K562 (cell line): ENCODE data around the gene SLC4A3. TPM values are rescaled to one million over a fixed set of nuclear protein-coding genes. Genes with fewer than 3 reads are reported as not detected.

Experiments used
- ATAC-seq: fragments of 200-7000 bp; cut with Tn5 transposase; 3 replicates; pipeline ENCODE4 v1.9.1; 2020; ENCODE audit warnings: moderate library complexity
- BruUV-seq: library from RNA; stranded (reverse); fragments of 400-500 nt; replicated peaks from 2 replicates; lab custom pipeline; 2021; lab: Mats Ljungman, UMichigan
- CTCF ChIA-PET: fragments of 300-600 bp; formaldehyde crosslinking; extraction: SDS; loops from one replicate; lab custom pipeline; 2021; ENCODE audit warnings: low intra/inter-chr PET ratio; lab: Yijun Ruan, JAX
- POLR2A ChIA-PET: fragments of 300-600, 350-650 bp; sonication (Branson Sonifier 250); formaldehyde crosslinking; extraction: SDS; loops from one replicate; lab custom pipeline; 2021; ENCODE audit warnings: antibody characterized with exemption, inconsistent platforms; lab: Yijun Ruan, JAX
- DNase-seq, 4 experiments: peaks; one replicate each; pipeline versions ENCODE4 v3.0.0 to v3.0.0-alpha.2; 2011 to 2018; ENCODE audit warnings: low spot score in 3 of 4, mixed read lengths in 3 of 4; ENCODE audit errors: extremely low read depth in 1 of 4
- FAIRE-seq: peaks from 2 replicates; lab custom pipeline; 2011; peaks lifted over from hg19 to GRCh38; lab: Jason Lieb, UNC
- H2AFZ ChIP-seq: 2 replicates; pipeline ENCODE4 v1.6.0; 2011; ENCODE audit warnings: low read depth, low read length, control low read depth, inconsistent platforms
- H3K27ac ChIP-seq: fragments of 200-600 bp; 3 replicates; pipeline ENCODE4 v1.8.0; 2011; ENCODE audit warnings: low read depth, mild to moderate bottlenecking, control low read depth, inconsistent platforms, low read length, moderate library complexity, mixed read lengths; ENCODE audit errors: extremely low read depth
- H3K27me3 ChIP-seq, 2 experiments: fragments of 300-600 bp in 1 of 2; 2 replicates in 1 of 2; 3 replicates in 1 of 2; pipeline versions ENCODE4 v1.6.0 to v1.8.0; 2011; ENCODE audit warnings: inconsistent platforms in 2 of 2, low read length in 2 of 2, mild to moderate bottlenecking in 1 of 2, mixed read lengths in 1 of 2, moderate library complexity in 1 of 2; ENCODE audit not compliant: control insufficient read depth in 2 of 2, insufficient read depth in 2 of 2
- H3K36me3 ChIP-seq: fragments of 300-600 bp; 3 replicates; pipeline ENCODE4 v1.8.0; 2011; ENCODE audit warnings: mild to moderate bottlenecking, low read length, inconsistent platforms; ENCODE audit not compliant: control insufficient read depth, insufficient read depth
- H3K4me1 ChIP-seq, 2 experiments: fragments of 200-600 bp in 1 of 2; replicated peaks in 1 of 2; 2 replicates in 1 of 2; 3 replicates in 1 of 2; pipeline versions ENCODE4 v1.5.1 to v1.8.0; 2011; ENCODE audit warnings: inconsistent platforms in 2 of 2, low read length in 2 of 2, mild to moderate bottlenecking in 1 of 2, mixed read lengths in 1 of 2, moderate library complexity in 1 of 2; ENCODE audit not compliant: control insufficient read depth in 2 of 2, insufficient read depth in 2 of 2
- H3K4me2 ChIP-seq: 2 replicates; pipeline ENCODE4 v1.6.1; 2011; ENCODE audit warnings: low read length, control low read depth, inconsistent platforms, mixed read lengths; ENCODE audit not compliant: insufficient read depth
- H3K4me3 ChIP-seq: fragments of 200-600 bp; sonication (generic), shearing (Covaris generic); 2 replicates; pipeline ENCODE4 v1.5.1; 2016; ENCODE audit warnings: control low read depth, inconsistent platforms
- H3K79me2 ChIP-seq: fragments of 200-600 bp; 3 replicates; pipeline ENCODE4 v1.8.0; 2011; ENCODE audit warnings: low read length, inconsistent platforms; ENCODE audit not compliant: control insufficient read depth, insufficient read depth
- H3K9ac ChIP-seq, 2 experiments: 2 replicates each; pipeline versions ENCODE4 v1.6.0 to v1.6.1; 2011; ENCODE audit warnings: low read depth in 2 of 2, low read length in 2 of 2, control low read depth in 1 of 2, inconsistent platforms in 1 of 2, mild to moderate bottlenecking in 1 of 2, mixed read lengths in 1 of 2; ENCODE audit not compliant: insufficient read depth in 1 of 2
- H3K9me1 ChIP-seq: one replicate; pipeline ENCODE4 v1.6.0; 2011; ENCODE audit warnings: inconsistent platforms, mild to moderate bottlenecking, low read length, moderate library complexity; ENCODE audit not compliant: control insufficient read depth, insufficient read depth
- H3K9me3 ChIP-seq: replicated peaks from 2 replicates; pipeline ENCODE4 v1.5.1; 2011; ENCODE audit warnings: low read depth, low read length, inconsistent platforms; ENCODE audit not compliant: control insufficient read depth, insufficient read depth
- H4K20me1 ChIP-seq: replicated peaks from 2 replicates; pipeline ENCODE4 v1.6.1; 2011; ENCODE audit warnings: low read length, inconsistent platforms, mixed read lengths; ENCODE audit not compliant: control insufficient read depth, insufficient read depth
- CBX2 ChIP-seq: fragments of 200-600 bp; sonication (generic); IDR thresholded peaks from one replicate; pipeline ENCODE4 v1.6.1; 2012; ENCODE audit warnings: mild to moderate bottlenecking, low read length, inconsistent platforms; ENCODE audit not compliant: insufficient read depth, poor library complexity, severe bottlenecking
- DLX4 ChIP-seq: fragments of 250-450 bp; sonication (Bioruptor Pico); IDR thresholded peaks from 2 replicates; pipeline ENCODE4 v1.6.1; 2021; ENCODE audit warnings: mild to moderate bottlenecking
- E2F6 ChIP-seq, 2 experiments: IDR thresholded peaks; 2 replicates each; pipeline ENCODE4 v1.6.1; 2011; ENCODE audit warnings: borderline replicate concordance in 1 of 2, control low read depth in 1 of 2, low read depth in 1 of 2, low read length in 1 of 2, mild to moderate bottlenecking in 1 of 2, mixed read lengths in 1 of 2, moderate library complexity in 1 of 2; ENCODE audit not compliant: insufficient read depth in 1 of 2, insufficient read length in 1 of 2, poor library complexity in 1 of 2, severe bottlenecking in 1 of 2; ENCODE audit errors: extremely low read depth in 1 of 2
- ELF2 ChIP-seq: fragments of 250-450 bp; sonication (Bioruptor Pico); IDR thresholded peaks from 2 replicates; pipeline ENCODE4 v1.5.0; 2021; ENCODE audit warnings: mild to moderate bottlenecking
- ETS2 ChIP-seq: IDR thresholded peaks from 2 replicates; pipeline ENCODE4 v1.6.1; 2016; ENCODE audit warnings: borderline replicate concordance, missing genetic modification characterization, mild to moderate bottlenecking, moderate library complexity, missing compliant biosample characterization; ENCODE audit not compliant: poor library complexity, severe bottlenecking
- ETV6 ChIP-seq, 3 experiments: fragments of 150-350 bp in 1 of 3; sonication (generic) in 1 of 3; formaldehyde crosslinking in 1 of 3; IDR thresholded peaks; 2 replicates each; pipeline versions ENCODE4 v1.6.1 to v1.8.0; 2014 to 2022; ENCODE audit warnings: borderline replicate concordance in 2 of 3, low read depth in 2 of 3, antibody characterized with exemption in 1 of 3, low read length in 1 of 3, mild to moderate bottlenecking in 1 of 3, missing genetic modification reagents in 1 of 3
- FUS ChIP-seq: fragments of 200-400 bp; formaldehyde crosslinking; optimal IDR thresholded peaks from 2 replicates; pipeline ENCODE3; 2017; ENCODE audit warnings: low read depth, low read length
- HNRNPLL ChIP-seq: fragments of 200-400 bp; formaldehyde crosslinking; IDR thresholded peaks from 2 replicates; pipeline ENCODE4 v1.6.1; 2017; ENCODE audit warnings: low read length, low read depth, mild to moderate bottlenecking; ENCODE audit not compliant: poor library complexity, severe bottlenecking
- MCM7 ChIP-seq, 2 experiments: fragments of 450-650 bp; IDR thresholded peaks; 2 replicates each; pipeline ENCODE4 v1.6.1; 2016 to 2018
- PTTG1 ChIP-seq: fragments of 450-650 bp; IDR thresholded peaks from 2 replicates; pipeline ENCODE4 v1.6.1; 2016; ENCODE audit warnings: low read depth, mild to moderate bottlenecking, missing genetic modification characterization, missing compliant biosample characterization
- SETDB1 ChIP-seq: IDR thresholded peaks from one replicate; pipeline ENCODE4 v1.6.1; 2012; ENCODE audit warnings: low read length, control low read depth, inconsistent platforms
- SMARCA4 ChIP-seq: fragments of 450-650 bp; IDR thresholded peaks from 2 replicates; pipeline ENCODE4 v1.6.1; 2016
- SPI1 ChIP-seq: IDR thresholded peaks from 2 replicates; pipeline ENCODE4 v1.6.1; 2011; ENCODE audit warnings: low read depth, low read length, control low read depth, borderline replicate concordance
- YBX1 ChIP-seq: fragments of 450-650 bp; IDR thresholded peaks from 2 replicates; pipeline ENCODE4 v1.7.1; 2016; ENCODE audit warnings: mild to moderate bottlenecking
- ZC3H4 ChIP-seq: sonication (generic); formaldehyde crosslinking; IDR thresholded peaks from 2 replicates; pipeline ENCODE4 v1.9.0; 2021; ENCODE audit warnings: missing genetic modification reagents, borderline replicate concordance
- WGBS: fragments of 100-300 bp; shearing (Covaris generic); methylation state at CpG from one replicate; pipeline ENCODE4 v1.1.6; 2016; ENCODE audit warnings: low coverage, mixed read lengths; ENCODE audit not compliant: insufficient coverage; ENCODE audit errors: missing lambda C conversion rate; 5-methylcytosine and 5-hydroxymethylcytosine counted together
- in situ Hi-C: fragments of 300-500 bp; cut with MboI; formaldehyde crosslinking; loops from 4 replicates; pipeline ENCODE4 v1.15.0; 2018; ENCODE audit warnings: inconsistent platforms, mixed read lengths
- intact Hi-C: fragments of 100-400 bp; cut with micrococcal nuclease; formaldehyde crosslinking; loops from 2 replicates; pipeline ENCODE4 v1.14.2; 2022
- polyA plus RNA-seq, 8 experiments: library from polyadenylated mRNA; depleted of rRNA in 4 of 8; stranded (reverse) in 5 of 8; unstranded in 3 of 8; fragments of >200 nt; fragmentation: Nextera tagmentation in 2 of 8; fragmentation: Illumina TruSeq in 1 of 8; extraction: Ambion mirVana in 2 of 8; extraction: Trizol in 1 of 8; gene quantifications; 2 replicates each; pipeline versions ENCODE4 v1.2.1 to v1.2.3, GENCODE V29; 2011 to 2014; ENCODE audit warnings: inconsistent platforms in 1 of 8, missing spikeins in 1 of 8
- total RNA-seq, 7 experiments: library from RNA; depleted of rRNA in 6 of 7; stranded (reverse); fragments of >200 nt in 6 of 7; fragmentation: Illumina TruSeq in 2 of 7; extraction: Trizol in 2 of 7; gene quantifications; 2 replicates each; pipeline versions ENCODE4 v1.2.1 to v1.2.3, GENCODE V29; 2011 to 2021; ENCODE audit warnings: low replicate concordance in 1 of 7

Gene SLC4A3
- total and polyA plus RNA-seq, 9 of the 15 experiments (the other 6 are each of a cell fraction or from before 2014, with no cell fraction given), result 0.04 to 0.31 (median 0.16) TPM; not detected in 5

- in situ Hi-C loops (no loop called here), intact Hi-C loops (no loop called here)
- Histone ChIP-seq H3K4me1 (peaks cover 0 to under 1% of the 10 kb centered on the region in 2 experiments; a peak in 2 of 5 replicates), H3K4me2 (no peak overlapping the region), H2AFZ (no peak overlapping the region), H3K9ac (no peak overlapping the region), H3K9me3 (no peaks in the 10 kb centered on the region), H3K27ac (no peak overlapping the region), H3K9me1 (no peaks in the 10 kb centered on the region), H3K4me3 (no peak overlapping the region), H3K27me3 (peaks cover 2 to 16% of the 10 kb centered on the region in 2 experiments; a peak in 1 of 5 replicates), H3K36me3 (no peaks in the 10 kb centered on the region), H4K20me1 (no peaks in the 10 kb centered on the region), H3K79me2 (no peaks in the 10 kb centered on the region)
- CTCF ChIA-PET, result no interaction called here
- no peak for ATAC-seq
- no TSS peak for BruUV-seq
- WGBS, result 4% methylated on average over 3 of the region's 4 CpGs
- POLR2A ChIA-PET, result no interaction called here
- DNase-seq, result no peak
- no peak for FAIRE-seq
- TF ChIP-seq MCM7 (IDR thresholded peaks at IDR 0.05), result no peak
- TF ChIP-seq SPI1, result 0 out of 2 replicates have a peak, but pooled peaks have one; percentile 4
These were observed 5.5 kb upstream of the SLC4A3 start for GRCh38 chr2:219621935-219622334.

GRCh38 chr2:219622472-219622871 is 5.0 kb upstream of the SLC4A3 start:
- WGBS, result 0% methylated on average over 2 of the region's 2 CpGs
- Histone ChIP-seq H2AFZ (no peak overlapping the region), H3K4me2 (no peak overlapping the region), H3K36me3 (no peaks in the 10 kb centered on the region), H3K9ac (no peak overlapping the region), H3K4me1 (peaks cover 0 to 5% of the 10 kb centered on the region in 2 experiments; a peak in 2 of 5 replicates), H4K20me1 (no peaks in the 10 kb centered on the region), H3K4me3 (no peak overlapping the region), H3K27ac (no peak overlapping the region), H3K79me2 (no peaks in the 10 kb centered on the region), H3K27me3 (peaks cover 2 to 16% of the 10 kb centered on the region in 2 experiments; a peak in 1 of 5 replicates), H3K9me1 (no peaks in the 10 kb centered on the region), H3K9me3 (no peaks in the 10 kb centered on the region)
- ATAC-seq, result no peak
- no peak for DNase-seq
- no TSS peak for BruUV-seq
- intact Hi-C loops, result no loop called here
- in situ Hi-C loops, result no loop called here
- CTCF ChIA-PET, result no interaction called here
- FAIRE-seq, result no peak
- POLR2A ChIA-PET, result no interaction called here
- TF ChIP-seq ELF2 (no peak), SMARCA4 (no peak), E2F6 (IDR thresholded peaks at IDR 0.05; ENCODE audit: borderline replicate concordance in 1 of 2, extremely low read depth in 1 of 2, insufficient read depth in 1 of 2, insufficient read length in 1 of 2, low read depth in 1 of 2, low read length in 1 of 2, poor library complexity in 1 of 2, severe bottlenecking in 1 of 2) (no peak), ETS2 (tag) (no peak), DLX4 (no peak), ZC3H4 (no peak), ETV6 (IDR thresholded peaks at IDR 0.05; ENCODE audit: borderline replicate concordance in 1 of 2, low read depth in 2 of 2, low read length in 1 of 2) (no peak), ETV6 (CRISPR knock-in tag; IDR thresholded peaks at IDR 0.05; ENCODE audit: borderline replicate concordance) (no peak), PTTG1 (tag) (no peak), SETDB1 (no peak), YBX1 (no peak), HNRNPLL (no peak), CBX2 (no peak), FUS (no peak)
